ENCODE data around the gene SCML2. TPM values are rescaled to one million over a fixed set of nuclear protein-coding genes. Genes with fewer than 3 reads are reported as not detected.

Gene SCML2
- total and polyA plus RNA-seq, 12 donors = 1.6 to 24.5 (median 5.8) TPM

- Histone ChIP-seq H3K36me3 (replicated peaks in 1 of 2) (no peaks in the 10 kb centered on the region), H3K4me1 (replicated peaks in 1 of 2) (no peaks in the 10 kb centered on the region), H3K27me3 (peaks cover 4% of the 10 kb centered on the region), H3K4me3 (no peak overlapping the region), H3K27ac (no peak overlapping the region), H3K9me3 (replicated peaks in 1 of 3) (no peaks in the 10 kb centered on the region)
- intact Hi-C loops (cut with DNase I) = no loop called here
- WGBS, 4 donors = 5 to 23% (median 18%) methylated on average over 2 of the region's 2 CpGs
- TF ChIP-seq, protein P1, sequence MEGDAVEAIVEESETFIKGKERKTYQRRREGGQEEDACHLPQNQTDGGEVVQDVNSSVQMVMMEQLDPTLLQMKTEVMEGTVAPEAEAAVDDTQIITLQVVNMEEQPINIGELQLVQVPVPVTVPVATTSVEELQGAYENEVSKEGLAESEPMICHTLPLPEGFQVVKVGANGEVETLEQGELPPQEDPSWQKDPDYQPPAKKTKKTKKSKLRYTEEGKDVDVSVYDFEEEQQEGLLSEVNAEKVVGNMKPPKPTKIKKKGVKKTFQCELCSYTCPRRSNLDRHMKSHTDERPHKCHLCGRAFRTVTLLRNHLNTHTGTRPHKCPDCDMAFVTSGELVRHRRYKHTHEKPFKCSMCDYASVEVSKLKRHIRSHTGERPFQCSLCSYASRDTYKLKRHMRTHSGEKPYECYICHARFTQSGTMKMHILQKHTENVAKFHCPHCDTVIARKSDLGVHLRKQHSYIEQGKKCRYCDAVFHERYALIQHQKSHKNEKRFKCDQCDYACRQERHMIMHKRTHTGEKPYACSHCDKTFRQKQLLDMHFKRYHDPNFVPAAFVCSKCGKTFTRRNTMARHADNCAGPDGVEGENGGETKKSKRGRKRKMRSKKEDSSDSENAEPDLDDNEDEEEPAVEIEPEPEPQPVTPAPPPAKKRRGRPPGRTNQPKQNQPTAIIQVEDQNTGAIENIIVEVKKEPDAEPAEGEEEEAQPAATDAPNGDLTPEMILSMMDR (IDR thresholded peaks at IDR 0.05) = peak; percentile 13 to 56 (median 43)
- no peak for TF ChIP-seq POLR2A (IDR thresholded peaks at IDR 0.05)
- DNase-seq = no peak
Observed at GRCh38 chrX:18210470-18210869, 144.0 kb downstream of the SCML2 start.

DNA sequence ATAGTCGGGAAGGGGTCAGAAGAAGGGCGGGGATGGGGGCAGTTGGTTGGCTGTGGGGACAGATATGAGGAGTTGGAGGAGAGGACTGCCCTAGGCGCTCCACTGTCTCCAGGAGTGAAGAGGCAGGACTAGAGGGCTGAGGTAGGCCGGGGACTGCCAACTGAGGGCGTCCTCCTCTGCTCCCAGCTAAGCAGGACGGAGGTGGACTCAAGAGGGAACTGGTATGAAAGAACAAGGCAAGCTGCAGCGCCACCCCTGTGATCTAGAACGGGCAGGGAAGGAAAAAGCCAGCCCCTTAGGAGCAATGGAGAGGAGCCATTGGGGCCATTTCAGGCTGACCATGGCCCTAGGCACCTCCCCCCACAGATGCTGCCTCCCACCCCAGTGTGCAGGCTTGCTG is 147.8 kb downstream of the SCML2 start:
- intact Hi-C loops (cut with DNase I) = loop anchor here in 1 of 2 donors (10.0 kb wide), 1 partner anchor 422 kb away; no protein-coding TSS in a partner anchor
- no peak for DNase-seq
- no peak overlapping the region for H3K27ac ChIP-seq
- H3K4me1 ChIP-seq (replicated peaks in 1 of 2) = no peaks in the 10 kb centered on the region
- H3K27me3 ChIP-seq = no peaks in the 10 kb centered on the region
- H3K4me3 ChIP-seq = no peak overlapping the region
- no peaks in the 10 kb centered on the region for H3K36me3 ChIP-seq (replicated peaks in 1 of 2)
- TF ChIP-seq, protein P1 (IDR thresholded peaks at IDR 0.05) = no peak
- TF ChIP-seq POLR2A (IDR thresholded peaks at IDR 0.05) = no peak
- H3K9me3 ChIP-seq (replicated peaks in 1 of 3) = no peaks in the 10 kb centered on the region
- WGBS, 4 donors = 65 to 92% (median 79%) methylated on average over 6 to 8 of the region's 8 CpGs

DNA sequence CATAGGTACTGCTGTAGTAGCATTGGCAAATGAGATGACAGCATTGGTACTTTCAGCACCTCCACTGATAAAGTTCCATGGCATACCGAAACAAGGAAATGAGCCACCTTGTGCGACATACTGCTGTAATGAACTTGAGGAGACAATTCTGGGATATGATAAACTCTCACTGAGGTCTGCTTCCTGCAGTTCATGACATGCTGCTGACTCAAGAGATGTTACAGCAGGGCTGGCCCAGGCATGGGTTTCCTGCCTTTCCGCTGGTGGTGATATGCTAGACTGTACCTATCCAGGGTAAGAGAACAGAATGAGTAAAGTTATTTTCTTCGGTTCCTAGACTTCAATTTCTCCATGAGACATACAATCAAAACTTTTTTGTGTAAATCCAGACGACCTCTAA is 150.9 kb downstream of the SCML2 start:
- H3K4me3 ChIP-seq = no peak overlapping the region
- intact Hi-C loops (cut with DNase I) = loop anchor here in 1 of 2 donors (10.0 kb wide), 1 partner anchor 419 kb away; no protein-coding TSS in a partner anchor
- no peaks in the 10 kb centered on the region for H3K36me3 ChIP-seq (replicated peaks in 1 of 2)
- WGBS, 4 donors = 72 to 87% (median 82%) methylated on average over 3 to 5 of the region's 5 CpGs
- DNase-seq = no peak
- no peaks in the 10 kb centered on the region for H3K27me3 ChIP-seq
- no peak overlapping the region for H3K27ac ChIP-seq
- TF ChIP-seq, protein P1 (IDR thresholded peaks at IDR 0.05) = no peak
- no peak for TF ChIP-seq POLR2A (IDR thresholded peaks at IDR 0.05)
- no peaks in the 10 kb centered on the region for H3K4me1 ChIP-seq (replicated peaks in 1 of 2)
- no peaks in the 10 kb centered on the region for H3K9me3 ChIP-seq (replicated peaks in 1 of 3)

GRCh38 chrX:18194688-18195087 is 159.8 kb downstream of the SCML2 start:
- no peaks in the 10 kb centered on the region for H3K9me3 ChIP-seq (replicated peaks in 1 of 3)
- 51 to 75% (median 54%) methylated on average over 1 of the region's 1 CpG for WGBS, 4 donors
- no peak overlapping the region for H3K27ac ChIP-seq
- no peaks in the 10 kb centered on the region for H3K4me1 ChIP-seq (replicated peaks in 1 of 2)
- intact Hi-C loops (cut with DNase I) = no loop called here
- no peak overlapping the region for H3K4me3 ChIP-seq
- no peaks in the 10 kb centered on the region for H3K36me3 ChIP-seq (replicated peaks in 1 of 2)
- no peak for TF ChIP-seq POLR2A (IDR thresholded peaks at IDR 0.05)
- TF ChIP-seq, protein P1 (IDR thresholded peaks at IDR 0.05) = no peak
- H3K27me3 ChIP-seq = peaks cover 4% of the 10 kb centered on the region
- no peak for DNase-seq

Small RNAs within 50 kb of the gene (small RNA-seq; reads per million reads assigned to genes)
- gene RF00019 = 0 reads per million in 2 donors
- gene TMSB10P2 = 0 reads per million in 2 donors

Other genes starting within 250 kb of the SCML2 start
- under 1 TPM in 1 of 9 donors, not detected in 8; 0.06 TPM for gene BEND2, start 133.8 kb downstream of the SCML2 start, total RNA-seq
- not detected for gene BEND2, start 133.8 kb downstream of the SCML2 start, polyA plus RNA-seq
- 10 to 100 TPM in 2 of 9 donors, 1 to 10 TPM in 7; 3.8 to 13.8 (median 7.8) TPM for gene CDKL5, start 70.9 kb upstream of the SCML2 start, total RNA-seq
- gene CDKL5, start 70.9 kb upstream of the SCML2 start, polyA plus RNA-seq = 1 to 10 TPM in 2 of 3 donors, under 1 TPM in 1; 0.40 to 6.2 (median 1.2) TPM